Cardiac septum (tissue), 1 donor: ENCODE results near the gene SLC15A1. TPM values are rescaled to one million over a fixed set of nuclear protein-coding genes. Genes with fewer than 3 reads are reported as not detected.

Experiments used
- DNase-seq: peaks from one replicate; pipeline ENCODE4 v3.0.0-alpha.2; 2020; ENCODE audit warnings: low spot score
- intact Hi-C: fragments of 100-400 bp; cut with DNase I; formaldehyde crosslinking; loops from one replicate; pipeline ENCODE4 v1.14.0; 2022
- long read RNA-seq: library from polyadenylated mRNA; unstranded; transcript quantifications from one replicate; pipeline ENCODE4 v2.0.0, GENCODE V29; 2021
- total RNA-seq: library from RNA; stranded (reverse); fragmentation: NEBNext Ultra II Directional; extraction: Animal tissue kit (Norgen Biotek cat#: 25700); gene quantifications from one replicate; pipeline ENCODE4 v1.2.1, GENCODE V29; 2021
- donor health status: DM: no; HTN: no; CAD: no.

The SLC15A1 gene, protein sequence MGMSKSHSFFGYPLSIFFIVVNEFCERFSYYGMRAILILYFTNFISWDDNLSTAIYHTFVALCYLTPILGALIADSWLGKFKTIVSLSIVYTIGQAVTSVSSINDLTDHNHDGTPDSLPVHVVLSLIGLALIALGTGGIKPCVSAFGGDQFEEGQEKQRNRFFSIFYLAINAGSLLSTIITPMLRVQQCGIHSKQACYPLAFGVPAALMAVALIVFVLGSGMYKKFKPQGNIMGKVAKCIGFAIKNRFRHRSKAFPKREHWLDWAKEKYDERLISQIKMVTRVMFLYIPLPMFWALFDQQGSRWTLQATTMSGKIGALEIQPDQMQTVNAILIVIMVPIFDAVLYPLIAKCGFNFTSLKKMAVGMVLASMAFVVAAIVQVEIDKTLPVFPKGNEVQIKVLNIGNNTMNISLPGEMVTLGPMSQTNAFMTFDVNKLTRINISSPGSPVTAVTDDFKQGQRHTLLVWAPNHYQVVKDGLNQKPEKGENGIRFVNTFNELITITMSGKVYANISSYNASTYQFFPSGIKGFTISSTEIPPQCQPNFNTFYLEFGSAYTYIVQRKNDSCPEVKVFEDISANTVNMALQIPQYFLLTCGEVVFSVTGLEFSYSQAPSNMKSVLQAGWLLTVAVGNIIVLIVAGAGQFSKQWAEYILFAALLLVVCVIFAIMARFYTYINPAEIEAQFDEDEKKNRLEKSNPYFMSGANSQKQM
- total RNA-seq: not detected
- long read RNA-seq: 0 reads

GRCh38 chr13:98752467-98753290 is at the start of gene SLC15A1:
SLC15A1 (minus strand) TSS chr13:98752672; CDS start chr13:98752598, 74 bp downstream.
- no peak for DNase-seq
- intact Hi-C loops: no loop called here

DNA sequence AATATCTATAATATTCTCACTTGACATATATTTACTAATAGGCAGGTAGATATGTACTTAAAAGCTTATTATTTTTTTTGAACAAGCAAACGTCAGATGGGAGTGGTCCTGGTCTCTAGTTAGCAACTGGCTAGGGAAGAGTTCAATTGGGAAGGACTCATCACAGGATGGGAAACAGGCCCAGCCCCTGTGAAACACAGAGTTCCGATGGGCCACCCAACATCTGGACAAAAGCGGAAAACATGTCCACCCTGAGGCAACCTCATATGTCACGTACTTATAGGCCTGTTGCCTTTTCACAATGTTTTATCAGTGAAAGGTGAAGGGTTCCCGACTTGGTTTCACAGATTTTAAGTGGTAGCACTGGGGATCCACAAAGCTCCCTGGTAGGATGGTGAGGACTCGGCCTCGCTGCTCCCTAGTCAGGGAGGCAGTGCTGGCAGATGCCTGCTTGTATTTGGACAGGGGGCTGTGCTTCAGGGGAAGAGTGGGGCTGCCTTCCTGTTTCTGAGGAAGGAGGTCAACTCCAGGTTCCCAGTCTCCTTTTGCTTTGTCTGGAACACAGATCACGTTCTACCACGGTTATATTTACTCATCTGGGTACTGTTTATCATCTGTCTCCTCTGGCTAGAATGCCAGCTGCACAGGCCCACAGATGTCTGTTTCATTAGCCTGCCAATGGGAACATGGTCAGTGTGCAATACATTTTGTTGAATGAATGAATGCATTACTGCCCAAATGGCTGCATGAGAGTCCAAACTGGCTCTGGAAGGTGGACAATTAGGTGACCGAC is 49.4 kb upstream of the SLC15A1 start:
- DNase-seq: no peak
- intact Hi-C loops: no loop called here

GRCh38 chr13:98800078-98800477 is 47.6 kb upstream of the SLC15A1 start:
- intact Hi-C loops: no loop called here
- DNase-seq: no peak

- intact Hi-C loops: no loop called here
- no peak for DNase-seq
Measured at GRCh38 chr13:98798849-98799645, 46.6 kb upstream of the SLC15A1 start.

DNA sequence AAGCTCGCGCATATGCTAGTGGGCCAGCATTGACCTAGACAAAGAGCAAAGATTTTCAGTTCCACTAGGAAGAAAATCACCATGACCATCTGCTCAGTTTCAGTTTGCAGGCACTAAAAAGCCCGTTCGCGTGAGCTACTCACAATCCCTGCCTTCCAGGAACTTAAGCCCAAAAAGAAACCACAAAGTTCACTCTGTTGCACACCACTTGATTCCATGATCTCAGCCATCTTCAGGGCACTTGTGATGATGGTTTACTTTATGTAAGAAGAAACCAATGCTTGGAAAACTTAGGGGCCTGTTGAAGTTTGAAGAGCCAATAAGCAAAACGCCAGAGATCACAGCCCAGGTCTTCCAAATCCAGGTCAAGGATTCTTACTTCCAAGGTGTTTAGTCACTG is 45.0 kb upstream of the SLC15A1 start:
- intact Hi-C loops: no loop called here
- no peak for DNase-seq

DNA sequence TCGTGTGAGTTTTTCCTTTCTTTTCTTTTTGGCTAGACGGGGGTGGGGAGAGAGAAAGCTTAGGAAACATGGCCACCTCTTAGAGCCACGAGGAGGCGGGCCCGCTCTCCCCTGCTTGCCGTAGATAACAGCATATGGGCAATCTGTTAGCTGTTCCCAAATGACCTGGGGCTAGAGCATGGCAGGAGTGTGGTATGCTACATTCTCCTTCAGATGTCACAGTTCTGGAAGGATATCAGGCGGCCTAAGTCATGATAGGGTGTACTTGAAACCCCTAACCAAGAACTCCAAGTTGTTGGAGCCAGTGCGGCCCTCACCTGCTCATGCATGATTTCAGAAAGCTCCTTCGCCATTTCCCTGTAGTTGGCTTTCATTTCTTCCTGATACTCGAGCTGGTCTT is 44.3 kb upstream of the SLC15A1 start:
- intact Hi-C loops: no loop called here

DNA sequence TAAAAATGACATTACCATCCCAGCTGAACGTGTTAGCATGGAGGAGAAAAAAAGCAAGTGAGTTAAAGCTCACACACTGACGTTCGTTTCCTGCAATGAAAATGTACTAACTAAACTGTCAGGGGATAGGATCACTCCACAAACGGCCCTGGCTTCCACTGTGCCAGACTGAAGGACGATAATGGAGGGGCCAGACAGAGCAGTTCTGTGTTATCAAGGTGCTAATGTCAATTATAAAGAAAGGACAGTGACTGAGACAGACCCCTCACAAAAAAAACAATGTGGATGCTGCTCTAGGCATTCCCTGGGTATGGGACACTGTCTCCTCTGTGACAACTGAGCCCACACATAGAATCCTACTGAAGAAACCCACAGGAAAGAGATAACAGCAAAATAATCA is 43.7 kb upstream of the SLC15A1 start:
- intact Hi-C loops: no loop called here

More for the DNA sequence above, 44.3 kb upstream of the SLC15A1 start:
- DNase-seq: no peak

GRCh38 chr13:98795220-98795619 is 42.7 kb upstream of the SLC15A1 start:
- no peak for DNase-seq
- intact Hi-C loops: no loop called here

More for the DNA sequence above, 43.7 kb upstream of the SLC15A1 start:
- DNase-seq: no peak

- intact Hi-C loops: no loop called here
- no peak for DNase-seq
Measured at GRCh38 chr13:98794498-98794897, 42.0 kb upstream of the SLC15A1 start.

DNA sequence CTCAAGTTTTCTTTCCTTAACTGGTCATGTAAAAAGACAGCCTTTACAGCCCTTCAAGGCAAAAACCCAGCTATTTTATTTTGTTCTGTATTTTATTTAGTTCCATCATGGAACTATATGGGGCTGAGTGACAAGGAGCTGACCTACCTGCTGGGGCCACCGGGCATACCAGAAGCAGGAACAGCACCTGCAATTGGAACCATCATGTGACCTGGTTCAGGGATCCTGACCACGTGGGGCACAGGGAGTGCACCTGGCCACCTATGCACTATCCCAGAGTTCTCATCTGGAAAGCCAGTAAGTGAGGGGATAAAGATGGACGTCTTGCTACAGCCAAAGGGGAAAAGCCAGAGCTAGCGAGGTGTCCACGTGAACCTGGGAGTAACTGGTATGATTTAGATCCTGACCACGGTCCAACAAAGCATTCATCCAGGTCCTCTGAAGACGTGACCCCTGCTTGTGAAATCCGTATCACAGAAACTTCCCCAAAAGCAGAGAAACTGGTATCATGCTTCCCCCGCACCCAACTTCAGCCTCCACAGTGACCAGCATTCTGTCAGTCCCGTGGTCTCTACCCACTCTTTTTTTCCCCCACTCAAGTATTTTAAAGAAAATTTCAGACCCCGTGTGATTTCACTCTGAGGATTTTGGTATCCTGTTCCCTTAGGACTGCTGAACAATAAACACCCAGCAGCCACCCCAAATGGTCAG is 40.5 kb upstream of the SLC15A1 start:
- DNase-seq: no peak
- intact Hi-C loops: no loop called here

- DNase-seq: no peak
- intact Hi-C loops: no loop called here
Measured at GRCh38 chr13:98792321-98792720, 39.8 kb upstream of the SLC15A1 start.

DNA sequence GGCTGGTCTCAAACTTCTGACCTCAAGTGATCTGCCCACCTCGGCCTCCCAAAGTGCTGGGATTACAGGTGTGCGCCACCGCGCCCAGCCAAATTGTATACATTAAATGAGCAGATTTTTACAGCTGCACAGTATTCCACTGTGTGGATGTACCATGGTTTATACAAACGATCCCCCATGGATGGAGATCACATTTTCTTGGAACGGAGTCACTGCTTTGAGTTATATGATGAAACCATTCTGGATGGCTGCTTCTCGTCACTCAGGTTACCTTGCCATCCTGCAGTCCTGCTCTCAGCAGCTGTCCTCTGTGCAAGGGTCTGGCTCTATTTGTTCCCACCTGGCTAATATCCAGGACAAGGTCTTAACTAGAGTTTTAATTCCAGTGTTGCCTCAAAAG is 39.1 kb upstream of the SLC15A1 start:
- intact Hi-C loops: no loop called here
- no peak for DNase-seq

- intact Hi-C loops: no loop called here
- no peak for DNase-seq
Measured at GRCh38 chr13:98787996-98788395, 35.5 kb upstream of the SLC15A1 start.

DNA sequence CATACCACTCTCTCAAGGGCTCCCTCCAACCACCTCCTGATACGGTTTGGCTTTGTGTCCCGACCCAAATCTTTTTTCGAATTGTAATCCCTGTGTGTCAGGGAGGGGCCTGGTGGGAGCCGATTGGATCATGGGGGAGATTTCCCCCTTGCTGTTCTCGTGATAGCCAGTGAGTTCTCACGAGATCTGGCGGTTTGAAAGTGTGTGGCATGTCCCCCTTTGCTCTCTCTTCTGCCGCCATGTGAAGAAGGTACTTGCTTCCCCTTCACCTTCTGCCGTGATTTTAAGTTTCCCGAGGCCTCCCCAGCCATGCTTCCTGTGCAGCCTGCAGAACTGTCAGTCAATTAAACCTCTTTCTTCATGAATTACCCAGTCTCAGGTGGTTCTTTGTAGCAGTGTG is 34.7 kb upstream of the SLC15A1 start:
- no peak for DNase-seq
- intact Hi-C loops: no loop called here

DNA sequence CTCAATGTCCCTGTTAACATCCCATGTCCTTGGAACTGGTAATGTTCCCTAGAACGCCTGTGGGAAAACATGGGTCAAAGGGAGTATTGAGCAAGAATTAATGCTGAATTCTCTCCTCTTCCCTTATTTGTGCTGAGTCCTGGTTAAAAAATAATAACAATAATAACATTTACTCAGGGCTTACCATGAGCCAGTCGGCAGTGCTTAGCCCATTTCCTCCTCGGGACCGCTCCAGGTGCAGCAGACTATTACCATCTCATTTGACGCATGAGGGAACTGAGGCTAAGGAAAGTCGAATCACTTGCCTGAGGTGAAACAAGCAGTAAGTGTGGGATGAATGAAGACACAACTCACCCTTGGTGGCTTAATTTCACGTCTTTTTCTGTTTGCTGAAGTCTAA is 33.6 kb upstream of the SLC15A1 start:
- intact Hi-C loops: no loop called here
- DNase-seq: no peak

DNA sequence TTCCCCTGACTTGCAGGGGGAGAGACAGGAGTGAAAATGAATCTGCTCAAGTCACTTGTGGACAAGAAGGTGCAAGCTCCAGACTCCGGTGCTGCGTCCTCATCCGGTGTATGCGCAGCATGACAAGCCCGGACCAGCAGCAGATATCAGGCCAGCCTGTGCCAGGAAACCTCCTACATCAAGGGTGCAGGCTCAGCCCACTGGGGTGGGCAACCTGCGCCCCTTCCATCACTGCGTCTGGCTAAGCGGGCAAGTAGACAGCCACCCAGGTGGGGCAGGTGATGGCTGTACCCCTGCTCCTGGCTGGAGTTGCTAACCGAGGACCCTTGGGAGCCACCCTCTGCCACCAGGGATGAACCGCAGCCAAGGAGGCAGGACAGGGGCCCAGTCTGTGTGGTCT is 32.9 kb upstream of the SLC15A1 start:
- intact Hi-C loops: no loop called here
- no peak for DNase-seq

GRCh38 chr13:98784666-98785065 is 32.2 kb upstream of the SLC15A1 start:
- intact Hi-C loops: no loop called here

GRCh38 chr13:98783856-98784478 is 31.5 kb upstream of the SLC15A1 start:
- intact Hi-C loops: no loop called here

More at GRCh38 chr13:98784666-98785065, 32.2 kb upstream of the SLC15A1 start:
- DNase-seq: no peak

More at GRCh38 chr13:98783856-98784478, 31.5 kb upstream of the SLC15A1 start:
- DNase-seq: no peak
